SJSA1 (cell line): ENCODE results near the gene SRXN1. TPM values are rescaled to one million over a fixed set of nuclear protein-coding genes. Genes with fewer than 3 reads are reported as not detected.

Experiments
- DNase-seq, 2 experiments: peaks; one replicate each; pipeline ENCODE4 v3.0.0-alpha.2; 2015 to 2020; ENCODE audit warnings: low spot score in 2 of 2, low read depth in 1 of 2
- H3K27ac ChIP-seq: fragments of 250-450 bp; sonication (Bioruptor Pico); 2 replicates; pipeline ENCODE4 v1.5.1; 2020; ENCODE audit warnings: mild to moderate bottlenecking, moderate library complexity
- H3K27me3 ChIP-seq: fragments of 250-450 bp; sonication (Bioruptor Pico); replicated peaks from 2 replicates; pipeline ENCODE4 v1.5.1; 2020; ENCODE audit warnings: mild to moderate bottlenecking, moderate library complexity
- H3K36me3 ChIP-seq: fragments of 250-450 bp; sonication (Bioruptor Pico); 2 replicates; pipeline ENCODE4 v1.5.1; 2020; ENCODE audit warnings: mild to moderate bottlenecking
- H3K4me1 ChIP-seq: fragments of 250-450 bp; sonication (Bioruptor Pico); replicated peaks from 2 replicates; pipeline ENCODE4 v1.6.1; 2021; ENCODE audit warnings: mild to moderate bottlenecking
- H3K4me3 ChIP-seq: fragments of 250-450 bp; sonication (Bioruptor Pico); 2 replicates; pipeline ENCODE4 v1.5.1; 2020; ENCODE audit warnings: mild to moderate bottlenecking
- H3K9me3 ChIP-seq: fragments of 250-450 bp; sonication (Bioruptor Pico); replicated peaks from 2 replicates; pipeline ENCODE4 v1.5.1; 2020; ENCODE audit warnings: mild to moderate bottlenecking
- total RNA-seq: library from RNA; depleted of rRNA; stranded (reverse); fragments of >200 nt; shearing (Covaris generic); gene quantifications from 2 replicates; pipeline ENCODE4 v1.2.3, GENCODE V29; 2014

Gene SRXN1
- total RNA-seq, 1 experiment from 2014 or later = 54.7 TPM

GRCh38 chr20:610130-611046 lies 42.6 kb downstream of the SRXN1 start, which contains the start of gene TCF15:
Gene TCF15 (minus strand): TSS chr20:610309. CDS start chr20:610237, 72 bp downstream.
- Histone ChIP-seq H3K4me1 (no peaks in the 10 kb centered on the region), H3K4me3 (no peak within 1 kb of the TSS), H3K27me3 (peaks cover 52% of the 10 kb centered on the region)

GRCh38 chr20:609371-609964 lies 43.5 kb downstream of the SRXN1 start:
- DNase-seq = no peak
- Histone ChIP-seq H3K36me3 (no peaks in the 10 kb centered on the region), H3K9me3 (no peaks in the 10 kb centered on the region), H3K27me3 (peaks cover 52% of the 10 kb centered on the region), H3K27ac (no peak overlapping the region), H3K4me1 (no peaks in the 10 kb centered on the region), H3K4me3 (no peak overlapping the region)

More at GRCh38 chr20:610130-611046, 42.6 kb downstream of the SRXN1 start, which contains the start of gene TCF15:
- no peak within 1 kb of the TSS for H3K27ac ChIP-seq
- no peak for DNase-seq
- no peaks in the 10 kb centered on the region for H3K9me3 ChIP-seq
- H3K36me3 ChIP-seq = no peaks in the 10 kb centered on the region

GRCh38 chr20:608970-609369 lies 44.0 kb downstream of the SRXN1 start:
- Histone ChIP-seq H3K4me1 (no peaks in the 10 kb centered on the region), H3K9me3 (no peaks in the 10 kb centered on the region), H3K36me3 (no peaks in the 10 kb centered on the region), H3K27ac (no peak overlapping the region), H3K4me3 (no peak overlapping the region), H3K27me3 (peaks cover 50% of the 10 kb centered on the region)
- DNase-seq = no peak

- Histone ChIP-seq H3K9me3 (no peaks in the 10 kb centered on the region), H3K27me3 (peaks cover 43% of the 10 kb centered on the region), H3K27ac (no peak overlapping the region), H3K4me1 (no peaks in the 10 kb centered on the region), H3K36me3 (no peaks in the 10 kb centered on the region), H3K4me3 (no peak overlapping the region)
- DNase-seq = no peak
These were observed 45.5 kb downstream of the SRXN1 start for GRCh38 chr20:607476-607875.

- no peak overlapping the region for H3K4me3 ChIP-seq
- H3K27me3 ChIP-seq = peaks cover 20% of the 10 kb centered on the region
- H3K36me3 ChIP-seq = no peaks in the 10 kb centered on the region
- no peak overlapping the region for H3K27ac ChIP-seq
- no peaks in the 10 kb centered on the region for H3K4me1 ChIP-seq
- H3K9me3 ChIP-seq = no peaks in the 10 kb centered on the region
- no peak for DNase-seq
These were observed 47.8 kb downstream of the SRXN1 start for GRCh38 chr20:605237-605636.

GRCh38 chr20:603116-603640 lies 49.8 kb downstream of the SRXN1 start:
- Histone ChIP-seq H3K27me3 (peaks cover 4% of the 10 kb centered on the region), H3K36me3 (no peaks in the 10 kb centered on the region), H3K27ac (no peak overlapping the region), H3K9me3 (no peaks in the 10 kb centered on the region), H3K4me3 (no peak overlapping the region), H3K4me1 (no peaks in the 10 kb centered on the region)
- no peak for DNase-seq

- Histone ChIP-seq H3K27ac (no peak overlapping the region), H3K36me3 (no peaks in the 10 kb centered on the region), H3K4me3 (no peak overlapping the region), H3K27me3 (peaks cover 2% of the 10 kb centered on the region), H3K9me3 (no peaks in the 10 kb centered on the region), H3K4me1 (no peaks in the 10 kb centered on the region)
- DNase-seq = no peak
These were observed 50.7 kb downstream of the SRXN1 start for GRCh38 chr20:602111-602970.

- no peak overlapping the region for H3K4me3 ChIP-seq
- H3K27me3 ChIP-seq = no peaks in the 10 kb centered on the region; the same call in 1 of the 2 replicates
- DNase-seq = no peak
- H3K4me1 ChIP-seq = no peaks in the 10 kb centered on the region
- H3K9me3 ChIP-seq = no peaks in the 10 kb centered on the region
- H3K36me3 ChIP-seq = no peaks in the 10 kb centered on the region
- no peak overlapping the region for H3K27ac ChIP-seq
These were observed 52.3 kb downstream of the SRXN1 start for GRCh38 chr20:600736-601135.

- Histone ChIP-seq H3K4me1 (no peaks in the 10 kb centered on the region), H3K27me3 (no peaks in the 10 kb centered on the region; the same call in 1 of the 2 replicates)
- DNase-seq = no peak
These were observed 52.9 kb downstream of the SRXN1 start for GRCh38 chr20:600141-600540.

GRCh38 chr20:598133-598850 lies 54.7 kb downstream of the SRXN1 start:
- Histone ChIP-seq H3K27me3 (no peaks in the 10 kb centered on the region; the same call in 1 of the 2 replicates), H3K9me3 (no peaks in the 10 kb centered on the region), H3K4me1 (no peaks in the 10 kb centered on the region), H3K27ac (no peak overlapping the region), H3K4me3 (no peak overlapping the region), H3K36me3 (no peaks in the 10 kb centered on the region)
- no peak for DNase-seq

More at GRCh38 chr20:600141-600540, 52.9 kb downstream of the SRXN1 start:
- no peaks in the 10 kb centered on the region for H3K36me3 ChIP-seq
- H3K27ac ChIP-seq = no peak overlapping the region
- no peak overlapping the region for H3K4me3 ChIP-seq
- no peaks in the 10 kb centered on the region for H3K9me3 ChIP-seq

- Histone ChIP-seq H3K36me3 (no peaks in the 10 kb centered on the region), H3K27ac (no peak overlapping the region), H3K4me1 (no peaks in the 10 kb centered on the region), H3K27me3 (no peaks in the 10 kb centered on the region; the same call in 1 of the 2 replicates), H3K9me3 (no peaks in the 10 kb centered on the region), H3K4me3 (no peak overlapping the region)
- DNase-seq = no peak
These were observed 55.4 kb downstream of the SRXN1 start for GRCh38 chr20:597560-597959.
